RWPE1 (cell line): Measurements from ENCODE around the gene NUDT13.

ENCODE experiments used
- CTCF ChIA-PET: fragments of 350-600 bp; sonication (Branson Sonifier 250); formaldehyde crosslinking; extraction: SDS; loops from one replicate; lab custom pipeline; 2021; lab: Yijun Ruan, JAX
- POLR2A ChIA-PET: fragments of 400-600 bp; formaldehyde crosslinking; extraction: SDS; loops from one replicate; lab custom pipeline; 2020; ENCODE audit warnings: antibody characterized with exemption; ENCODE audit not compliant: low non-redundant PET; lab: Yijun Ruan, JAX
- DNase-seq: peaks from one replicate; pipeline ENCODE4 v3.0.0; 2012; ENCODE audit warnings: low spot score
- H3K27ac ChIP-seq: fragments of 450-650 bp; 2 replicates; pipeline ENCODE4 v1.5.1; 2017
- TF ChIP-seq, protein P1 (sequence below): fragments of 450-650 bp; conservative IDR thresholded peaks from 2 replicates; pipeline ENCODE4 v1.5.1; 2017; ENCODE audit warnings: low read depth, mild to moderate bottlenecking

Gene NUDT13

GRCh38 chr10:73166972-73167371, 56.7 kb downstream of the NUDT13 start:
- no peak for DNase-seq
- TF ChIP-seq, protein P1, sequence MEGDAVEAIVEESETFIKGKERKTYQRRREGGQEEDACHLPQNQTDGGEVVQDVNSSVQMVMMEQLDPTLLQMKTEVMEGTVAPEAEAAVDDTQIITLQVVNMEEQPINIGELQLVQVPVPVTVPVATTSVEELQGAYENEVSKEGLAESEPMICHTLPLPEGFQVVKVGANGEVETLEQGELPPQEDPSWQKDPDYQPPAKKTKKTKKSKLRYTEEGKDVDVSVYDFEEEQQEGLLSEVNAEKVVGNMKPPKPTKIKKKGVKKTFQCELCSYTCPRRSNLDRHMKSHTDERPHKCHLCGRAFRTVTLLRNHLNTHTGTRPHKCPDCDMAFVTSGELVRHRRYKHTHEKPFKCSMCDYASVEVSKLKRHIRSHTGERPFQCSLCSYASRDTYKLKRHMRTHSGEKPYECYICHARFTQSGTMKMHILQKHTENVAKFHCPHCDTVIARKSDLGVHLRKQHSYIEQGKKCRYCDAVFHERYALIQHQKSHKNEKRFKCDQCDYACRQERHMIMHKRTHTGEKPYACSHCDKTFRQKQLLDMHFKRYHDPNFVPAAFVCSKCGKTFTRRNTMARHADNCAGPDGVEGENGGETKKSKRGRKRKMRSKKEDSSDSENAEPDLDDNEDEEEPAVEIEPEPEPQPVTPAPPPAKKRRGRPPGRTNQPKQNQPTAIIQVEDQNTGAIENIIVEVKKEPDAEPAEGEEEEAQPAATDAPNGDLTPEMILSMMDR = no peak
- ChIA-PET CTCF (interaction anchor here (0.6 kb wide), 1 partner anchor 70 kb away, joined by 3 read pairs; the partner anchor contains the start of gene P4HA1), POLR2A (no interaction called here)
- no peak overlapping the region for H3K27ac ChIP-seq

GRCh38 chr10:73167458-73167782, 57.2 kb downstream of the NUDT13 start:
- DNase-seq = no peak
- POLR2A ChIA-PET = interaction anchor here (0.6 kb wide), 1 partner anchor 440 kb away, joined by 3 read pairs; no protein-coding TSS in a partner anchor
- TF ChIP-seq, protein P1 = no peak
- CTCF ChIA-PET = interaction anchor here (0.5 to 0.6 kb wide), 2 partner anchors 24 to 71 kb away, joined by 3 read pairs; partner anchors contain the start of gene P4HA1
- H3K27ac ChIP-seq = peak overlapping the region; percentile 94

- peak; percentile 95 for DNase-seq
- TF ChIP-seq, protein P1 = no peak
- H3K27ac ChIP-seq = peak within 1 kb of the TSS; percentile 94
- POLR2A ChIA-PET = interaction anchor here (0.6 to 1.3 kb wide), 2 partner anchors 14 to 439 kb away, joined by 3 read pairs; no protein-coding TSS in a partner anchor
- CTCF ChIA-PET = interaction anchor here (0.5 to 0.6 kb wide), 4 partner anchors 23 to 667 kb away, joined by 3 to 4 read pairs (median 4); no protein-coding TSS in a partner anchor
These were observed 57.7 kb downstream of the NUDT13 start, which contains the start of the genes ECD and FAM149B1 for GRCh38 chr10:73167783-73168464. Gene ECD, minus strand, starts transcription at chr10:73168008. Its CDS starts 4,071 bp downstream, at chr10:73163937. Gene FAM149B1, plus strand, starts transcription at chr10:73168119. Its CDS starts 221 bp downstream, at chr10:73168340.

GRCh38 chr10:73168465-73168803, 58.2 kb downstream of the NUDT13 start:
- peak overlapping the region; percentile 94 for H3K27ac ChIP-seq
- TF ChIP-seq, protein P1 = no peak
- ChIA-PET POLR2A (interaction anchor here (1.3 kb wide), 1 partner anchor 13 kb away, joined by 3 read pairs; no protein-coding TSS in a partner anchor), CTCF (interaction anchor here (0.6 kb wide), 3 partner anchors 180 to 667 kb away, joined by 3 to 4 read pairs (median 4); no protein-coding TSS in a partner anchor)
- no peak for DNase-seq

- TF ChIP-seq, protein P1 = no peak
- ChIA-PET CTCF (interaction anchor here (0.5 to 3.0 kb wide), 4 partner anchors 10 to 176 kb away, joined by 3 to 12 read pairs (median 5); no protein-coding TSS in a partner anchor), POLR2A (interaction anchor here (1.3 kb wide), 1 partner anchor 13 kb away, joined by 3 read pairs; no protein-coding TSS in a partner anchor)
- peak overlapping the region; percentile 94 for H3K27ac ChIP-seq
- DNase-seq = no peak
These were observed 59.1 kb downstream of the NUDT13 start for GRCh38 chr10:73169320-73169719.

GRCh38 chr10:73172867-73173266, 62.6 kb downstream of the NUDT13 start:
- ChIA-PET CTCF (no interaction called here), POLR2A (no interaction called here)
- H3K27ac ChIP-seq = no peak overlapping the region
- DNase-seq = no peak
- TF ChIP-seq, protein P1 = no peak
